ENCODE results near the gene TAS1R3. TPM values are rescaled to one million over a fixed set of nuclear protein-coding genes. Genes with fewer than 3 reads are reported as not detected.
A peak's percentile ranks its signal among the peaks of the same experiment; 100 is the strongest.

The TAS1R3 gene
- total RNA-seq, 1 donor: under 0.01 TPM

DNA sequence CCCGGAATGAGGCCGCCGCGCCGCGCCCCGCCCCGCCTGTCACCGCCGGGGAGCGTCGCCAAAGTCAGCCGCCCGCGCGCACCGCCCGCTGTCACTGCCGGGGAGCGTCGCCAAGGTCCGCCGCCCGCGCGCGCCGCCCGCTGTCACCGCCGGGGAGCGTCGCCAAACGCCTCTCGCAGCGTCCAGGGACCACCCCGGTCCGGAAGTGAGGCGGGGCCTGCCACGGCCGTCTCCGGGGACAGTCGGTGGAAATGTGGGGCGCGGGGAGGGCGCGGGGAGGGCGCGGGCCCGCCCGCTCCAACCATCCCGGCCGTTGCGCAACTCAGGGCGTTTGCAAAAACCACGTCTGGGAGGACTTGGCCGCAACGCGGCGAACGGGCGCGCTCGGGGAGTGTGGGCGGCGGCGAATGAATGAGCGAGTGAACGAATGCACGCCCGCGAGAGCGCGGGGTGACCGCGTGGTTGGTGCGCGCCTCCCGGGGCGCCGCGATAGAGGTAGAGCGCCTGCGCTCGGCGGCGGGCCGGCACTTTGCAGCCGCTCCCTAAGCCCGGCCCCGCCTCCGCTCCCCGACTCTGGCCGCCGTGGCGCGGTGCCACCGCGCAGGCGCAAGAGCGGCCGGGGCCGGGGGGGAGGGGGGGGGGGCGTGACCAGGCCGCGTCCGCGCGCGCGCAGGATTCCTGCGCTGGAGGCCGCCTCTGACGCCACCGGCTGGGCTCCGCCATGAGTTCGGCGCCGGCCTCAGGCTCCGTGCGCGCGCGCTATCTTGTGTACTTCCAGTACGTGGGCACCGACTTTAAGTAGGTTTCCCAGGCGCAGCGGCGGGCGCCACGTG lies 22.9 kb upstream of the TAS1R3 start, which contains the start of the genes ACAP3 and PUSL1:
ACAP3 (minus strand) TSS at position 8 of the 833 bp plus-strand sequence. CDS start 115 bp downstream, outside the sequence.
PUSL1 (plus strand) TSS at position 675 of the 833 bp plus-strand sequence; CDS start at position 722, 47 bp downstream.
- peaks cover 34% of the 10 kb centered on the region for H3K4me1 ChIP-seq (ENCODE audit: insufficient read depth, low read length)
- H4K20me1 ChIP-seq (ENCODE audit: insufficient read depth, low read length): peaks cover 46% of the 10 kb centered on the region
- H3K36me3 ChIP-seq (ENCODE audit: insufficient read depth, low read length): peaks cover 25% of the 10 kb centered on the region
- peak; percentile 100 for DNase-seq (ENCODE audit: insufficient read length, low spot score, missing footprints)
- peak within 1 kb of the TSS; percentile 77 for H3K27ac ChIP-seq (ENCODE audit: low read depth, low read length)
- peak within 1 kb of the TSS; percentile 86 for H3K4me3 ChIP-seq (ENCODE audit: insufficient read depth, low read length)
- peak within 1 kb of the TSS; percentile 51 for H2AFZ ChIP-seq (ENCODE audit: low read length)
- TF ChIP-seq, protein P1, sequence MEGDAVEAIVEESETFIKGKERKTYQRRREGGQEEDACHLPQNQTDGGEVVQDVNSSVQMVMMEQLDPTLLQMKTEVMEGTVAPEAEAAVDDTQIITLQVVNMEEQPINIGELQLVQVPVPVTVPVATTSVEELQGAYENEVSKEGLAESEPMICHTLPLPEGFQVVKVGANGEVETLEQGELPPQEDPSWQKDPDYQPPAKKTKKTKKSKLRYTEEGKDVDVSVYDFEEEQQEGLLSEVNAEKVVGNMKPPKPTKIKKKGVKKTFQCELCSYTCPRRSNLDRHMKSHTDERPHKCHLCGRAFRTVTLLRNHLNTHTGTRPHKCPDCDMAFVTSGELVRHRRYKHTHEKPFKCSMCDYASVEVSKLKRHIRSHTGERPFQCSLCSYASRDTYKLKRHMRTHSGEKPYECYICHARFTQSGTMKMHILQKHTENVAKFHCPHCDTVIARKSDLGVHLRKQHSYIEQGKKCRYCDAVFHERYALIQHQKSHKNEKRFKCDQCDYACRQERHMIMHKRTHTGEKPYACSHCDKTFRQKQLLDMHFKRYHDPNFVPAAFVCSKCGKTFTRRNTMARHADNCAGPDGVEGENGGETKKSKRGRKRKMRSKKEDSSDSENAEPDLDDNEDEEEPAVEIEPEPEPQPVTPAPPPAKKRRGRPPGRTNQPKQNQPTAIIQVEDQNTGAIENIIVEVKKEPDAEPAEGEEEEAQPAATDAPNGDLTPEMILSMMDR (IDR thresholded peaks at IDR 0.05; ENCODE audit: extremely low read depth, low read depth, low read length): no peak
- H3K9me3 ChIP-seq (ENCODE audit: low read depth, low read length): no peaks in the 10 kb centered on the region
- peak within 1 kb of the TSS; percentile 89 for H3K4me2 ChIP-seq (ENCODE audit: insufficient read depth, low read length)
- peaks cover 58% of the 10 kb centered on the region for H3K79me2 ChIP-seq (ENCODE audit: insufficient read depth, low read length)
- H3K27me3 ChIP-seq (ENCODE audit: insufficient read depth, low read length): no peaks in the 10 kb centered on the region

DNA sequence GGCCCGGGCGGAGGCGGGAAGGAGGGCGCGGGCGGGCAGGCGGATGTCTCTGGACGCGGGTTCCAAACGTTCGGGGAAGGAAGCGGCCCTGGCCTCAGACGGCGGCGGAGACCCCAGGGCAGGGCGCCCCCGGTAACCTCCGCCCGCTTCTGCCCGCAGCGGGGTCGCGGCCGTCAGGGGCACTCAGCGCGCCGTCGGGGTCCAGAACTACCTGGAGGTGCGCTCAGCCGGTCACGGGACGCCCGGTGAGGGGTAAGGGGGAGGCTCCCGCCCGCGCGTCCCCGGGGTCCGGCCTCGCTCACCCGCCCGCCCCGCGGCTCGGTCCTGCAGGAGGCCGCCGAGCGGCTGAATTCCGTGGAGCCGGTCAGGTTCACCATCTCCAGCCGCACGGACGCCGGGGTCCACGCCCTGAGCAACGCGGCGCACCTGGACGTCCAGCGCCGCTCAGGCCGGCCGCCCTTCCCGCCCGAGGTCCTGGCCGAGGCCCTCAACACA lies 22.3 kb upstream of the TAS1R3 start:
- Histone ChIP-seq H2AFZ (ENCODE audit: low read length) (no peak overlapping the region), H3K79me2 (ENCODE audit: insufficient read depth, low read length) (peaks cover 59% of the 10 kb centered on the region), H3K4me1 (ENCODE audit: insufficient read depth, low read length) (peaks cover 34% of the 10 kb centered on the region), H3K36me3 (ENCODE audit: insufficient read depth, low read length) (peaks cover 32% of the 10 kb centered on the region), H3K9me3 (ENCODE audit: low read depth, low read length) (no peaks in the 10 kb centered on the region), H3K27ac (ENCODE audit: low read depth, low read length) (peak overlapping the region; percentile 77), H3K4me2 (ENCODE audit: insufficient read depth, low read length) (peak overlapping the region; percentile 89), H3K27me3 (ENCODE audit: insufficient read depth, low read length) (no peaks in the 10 kb centered on the region), H4K20me1 (ENCODE audit: insufficient read depth, low read length) (peaks cover 48% of the 10 kb centered on the region), H3K4me3 (ENCODE audit: insufficient read depth, low read length) (peak overlapping the region; percentile 86)
- DNase-seq (ENCODE audit: insufficient read length, low spot score, missing footprints): no peak
- TF ChIP-seq, protein P1 (IDR thresholded peaks at IDR 0.05; ENCODE audit: extremely low read depth, low read depth, low read length): no peak

DNA sequence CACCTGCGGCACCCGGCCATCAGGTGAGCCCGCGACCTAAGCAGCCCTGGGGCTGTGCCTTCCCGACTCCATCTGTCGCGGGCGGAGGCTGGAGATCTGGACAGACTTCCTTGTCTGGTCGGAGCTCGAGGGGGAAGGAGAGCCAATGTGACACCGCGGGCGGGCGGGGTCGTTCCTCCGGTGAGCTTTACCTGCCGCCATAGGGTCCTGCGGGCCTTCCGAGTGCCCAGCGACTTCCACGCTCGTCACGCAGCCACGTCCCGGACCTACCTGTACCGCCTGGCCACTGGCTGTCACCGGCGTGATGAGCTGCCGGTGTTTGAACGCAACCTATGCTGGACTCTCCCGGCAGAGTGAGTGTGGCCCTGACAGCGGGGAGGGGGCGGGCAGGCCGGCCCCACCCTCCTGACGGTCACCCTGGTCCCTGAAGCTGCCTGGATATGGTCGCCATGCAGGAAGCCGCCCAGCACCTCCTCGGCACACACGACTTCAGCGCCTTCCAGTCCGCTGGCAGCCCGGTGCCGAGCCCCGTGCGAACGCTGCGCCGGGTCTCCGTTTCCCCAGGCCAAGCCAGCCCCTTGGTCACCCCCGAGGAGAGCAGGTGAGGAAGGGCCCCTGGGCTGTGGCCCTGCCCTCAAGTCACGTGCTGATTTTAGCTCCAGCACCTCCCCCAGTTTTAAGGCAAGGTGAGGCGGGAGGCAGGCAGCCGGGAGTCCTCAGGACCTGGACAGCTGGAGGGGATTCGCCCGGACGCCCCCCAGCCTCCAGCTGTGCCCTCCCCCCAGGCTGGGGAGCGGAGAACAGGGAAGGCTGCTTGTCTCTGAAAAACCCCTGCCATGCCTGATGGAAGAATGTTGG lies 21.6 kb upstream of the TAS1R3 start:
- H3K9me3 ChIP-seq (ENCODE audit: low read depth, low read length): no peaks in the 10 kb centered on the region
- TF ChIP-seq, protein P1 (IDR thresholded peaks at IDR 0.05; ENCODE audit: extremely low read depth, low read depth, low read length): no peak
- H3K36me3 ChIP-seq (ENCODE audit: insufficient read depth, low read length): peaks cover 39% of the 10 kb centered on the region
- DNase-seq (ENCODE audit: insufficient read length, low spot score, missing footprints): no peak
- peak overlapping the region; percentile 77 for H3K27ac ChIP-seq (ENCODE audit: low read depth, low read length)
- H4K20me1 ChIP-seq (ENCODE audit: insufficient read depth, low read length): peaks cover 48% of the 10 kb centered on the region
- H3K4me1 ChIP-seq (ENCODE audit: insufficient read depth, low read length): peaks cover 32% of the 10 kb centered on the region
- peaks cover 53% of the 10 kb centered on the region for H3K79me2 ChIP-seq (ENCODE audit: insufficient read depth, low read length)
- peak overlapping the region; percentile 86 for H3K4me3 ChIP-seq (ENCODE audit: insufficient read depth, low read length)
- peak overlapping the region; percentile 89 for H3K4me2 ChIP-seq (ENCODE audit: insufficient read depth, low read length)
- H3K27me3 ChIP-seq (ENCODE audit: insufficient read depth, low read length): no peaks in the 10 kb centered on the region
- H2AFZ ChIP-seq (ENCODE audit: low read length): no peak overlapping the region
